ENCODE results near the gene RYR2. TPM values are rescaled to one million over a fixed set of nuclear protein-coding genes. Genes with fewer than 3 reads are reported as not detected.

Gene RYR2
- polyA plus RNA-seq, 1 experiment, result not detected

DNA sequence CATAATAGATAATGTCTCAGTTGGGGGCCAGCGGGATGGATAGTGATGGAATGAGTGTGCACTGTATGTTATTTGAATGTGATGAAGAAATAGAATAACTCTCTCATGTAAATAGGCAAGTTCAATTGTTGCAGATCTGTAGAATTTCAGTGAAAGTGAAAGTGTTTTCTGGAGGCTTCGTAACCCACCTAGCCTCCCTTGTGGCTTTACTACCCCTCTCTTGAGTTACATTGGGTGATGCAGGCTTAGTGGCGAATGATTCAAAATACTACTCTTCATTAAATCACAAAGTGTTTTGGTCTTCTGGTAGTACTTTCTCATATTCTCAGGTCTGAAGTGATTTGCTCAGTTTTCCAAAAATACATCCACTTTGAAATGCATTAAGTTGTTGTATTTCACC, 436.9 kb downstream of the RYR2 start:
- DNase-seq (ENCODE audit: low read depth, low spot score), result no peak
- Histone ChIP-seq H3K27ac (ENCODE audit: low read depth, low read length) (no peak overlapping the region), H3K27me3 (ENCODE audit: control insufficient read depth, insufficient read depth, low read length) (no peaks in the 10 kb centered on the region), H3K9me3 (ENCODE audit: control insufficient read depth, insufficient read depth, low read length) (no peaks in the 10 kb centered on the region), H3K4me3 (ENCODE audit: low read depth, low read length) (no peak overlapping the region)
- TF ChIP-seq CTCF (IDR thresholded peaks at IDR 0.05; ENCODE audit: low read depth, low read length), result no peak
- ChIA-PET POLR2A (no interaction called here), CTCF (no interaction called here)

- H3K27me3 ChIP-seq (ENCODE audit: control insufficient read depth, insufficient read depth, low read length), result no peaks in the 10 kb centered on the region
- ChIA-PET CTCF (no interaction called here), POLR2A (no interaction called here)
- TF ChIP-seq CTCF (IDR thresholded peaks at IDR 0.05; ENCODE audit: low read depth, low read length), result no peak
- no peak for DNase-seq (ENCODE audit: low read depth, low spot score)
- no peak overlapping the region for H3K4me3 ChIP-seq (ENCODE audit: low read depth, low read length)
- H3K9me3 ChIP-seq (ENCODE audit: control insufficient read depth, insufficient read depth, low read length), result no peaks in the 10 kb centered on the region; the same call in 1 of the 2 replicates
- H3K27ac ChIP-seq (ENCODE audit: low read depth, low read length), result no peak overlapping the region
Measured at GRCh38 chr1:237482777-237483176, 440.8 kb downstream of the RYR2 start.

DNA sequence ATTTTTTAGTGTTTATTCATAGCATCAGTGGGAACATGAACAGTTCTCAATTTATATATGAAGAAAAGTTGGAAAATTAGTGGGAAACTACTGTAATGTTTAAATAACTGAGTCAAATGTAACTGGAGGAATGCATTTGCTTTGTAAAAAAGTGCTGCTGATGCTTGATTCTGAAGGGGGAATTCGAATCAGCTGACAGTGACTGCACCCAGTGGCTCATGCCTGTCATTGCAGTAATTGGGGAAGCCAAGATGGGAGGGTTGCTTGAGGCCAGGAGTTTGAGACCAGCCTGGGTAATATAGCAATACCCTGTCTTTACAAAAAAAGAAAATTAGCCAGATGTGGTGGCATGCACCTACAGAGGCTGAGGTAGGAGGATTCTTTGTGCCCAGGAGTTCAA, 450.4 kb downstream of the RYR2 start:
- ChIA-PET POLR2A (no interaction called here), CTCF (no interaction called here)
- Histone ChIP-seq H3K27me3 (ENCODE audit: control insufficient read depth, insufficient read depth, low read length) (no peaks in the 10 kb centered on the region), H3K4me3 (ENCODE audit: low read depth, low read length) (no peak overlapping the region), H3K9me3 (ENCODE audit: control insufficient read depth, insufficient read depth, low read length) (peaks cover 11% of the 10 kb centered on the region), H3K27ac (ENCODE audit: low read depth, low read length) (no peak overlapping the region)
- no peak for TF ChIP-seq CTCF (IDR thresholded peaks at IDR 0.05; ENCODE audit: low read depth, low read length)
- no peak for DNase-seq (ENCODE audit: low read depth, low spot score)

- no peak for DNase-seq (ENCODE audit: low read depth, low spot score)
- POLR2A ChIA-PET, result no interaction called here
- no peak for TF ChIP-seq CTCF (IDR thresholded peaks at IDR 0.05; ENCODE audit: low read depth, low read length)
- H3K9me3 ChIP-seq (ENCODE audit: control insufficient read depth, insufficient read depth, low read length), result peaks cover 8% of the 10 kb centered on the region
- H3K4me3 ChIP-seq (ENCODE audit: low read depth, low read length), result no peak overlapping the region
- CTCF ChIA-PET, result no interaction called here
- H3K27ac ChIP-seq (ENCODE audit: low read depth, low read length), result no peak overlapping the region
- H3K27me3 ChIP-seq (ENCODE audit: control insufficient read depth, insufficient read depth, low read length), result no peaks in the 10 kb centered on the region
Measured at GRCh38 chr1:237500566-237500965, 458.6 kb downstream of the RYR2 start.

GRCh38 chr1:237503292-237503691, 461.3 kb downstream of the RYR2 start:
- DNase-seq (ENCODE audit: low read depth, low spot score), result no peak
- ChIA-PET CTCF (no interaction called here), POLR2A (no interaction called here)
- Histone ChIP-seq H3K9me3 (ENCODE audit: control insufficient read depth, insufficient read depth, low read length) (peaks cover 5% of the 10 kb centered on the region), H3K4me3 (ENCODE audit: low read depth, low read length) (no peak overlapping the region), H3K27me3 (ENCODE audit: control insufficient read depth, insufficient read depth, low read length) (no peaks in the 10 kb centered on the region), H3K27ac (ENCODE audit: low read depth, low read length) (no peak overlapping the region)
- TF ChIP-seq CTCF (IDR thresholded peaks at IDR 0.05; ENCODE audit: low read depth, low read length), result no peak

Data from AG04450 (cell line).